Peyer's patch (tissue), 4 donors: ENCODE data around the gene NFIB. TPM values are rescaled to one million over a fixed set of nuclear protein-coding genes. Genes with fewer than 3 reads are reported as not detected.

Experiments used
- DNase-seq, 3 donors: peaks; one replicate each; pipeline ENCODE4 v3.0.0-alpha.2; 2017 to 2019
- H3K27ac ChIP-seq, 4 donors: fragments of 200-600 bp; sonication (generic); one replicate each; pipeline ENCODE4 v1.5.1; 2016 to 2019
- H3K27me3 ChIP-seq, 2 donors: fragments of 200-600 bp; sonication (generic); one replicate each; pipeline ENCODE4 v1.5.1; 2019
- H3K36me3 ChIP-seq, 3 donors: fragments of 200-600 bp; sonication (generic); one replicate each; pipeline ENCODE4 v1.5.1; 2016 to 2019
- H3K4me1 ChIP-seq, 4 donors: fragments of 200-600 bp; sonication (generic); one replicate each; pipeline ENCODE4 v1.5.1; 2016 to 2019
- H3K4me3 ChIP-seq, 4 donors: fragments of 200-600 bp; sonication (generic); 1 replicate in 3 of 4; 2 replicates in 1 of 4; pipeline ENCODE4 v1.5.1; 2016 to 2019; ENCODE audit warnings: mild to moderate bottlenecking in 1 of 4
- H3K9me3 ChIP-seq, 4 donors: fragments of 200-600 bp; sonication (generic); one replicate each; pipeline ENCODE4 v1.5.1; 2016 to 2019; ENCODE audit warnings: mild to moderate bottlenecking in 1 of 4
- POLR2A ChIP-seq, 2 donors: fragments of 450-650 bp; IDR thresholded peaks; one replicate each; pipeline ENCODE4 v1.5.1; 2017; ENCODE audit warnings: antibody characterized with exemption in 2 of 2, mild to moderate bottlenecking in 2 of 2, moderate library complexity in 2 of 2
- total RNA-seq, 4 donors: library from RNA; depleted of rRNA; stranded (reverse); fragments of >200 nt; gene quantifications; one replicate each; pipeline ENCODE4 v1.1.0, GENCODE V29; 2016
- TF ChIP-seq, protein P1 (sequence below), 6 experiments: fragments of 450-650 bp in 4 of 6; fragments of 200-600 bp in 2 of 6; sonication (generic) in 1 of 6; IDR thresholded peaks; one replicate each; pipeline ENCODE4 v1.5.1; 2017 to 2019; ENCODE audit warnings: antibody characterized with exemption in 6 of 6, mild to moderate bottlenecking in 3 of 6, moderate library complexity in 1 of 6

NFIB gene
- total RNA-seq, 4 donors from 2014 or later, result 89.7 to 229 (median 159) TPM

GRCh38 chr9:14313378-14313940 lies 482 bp downstream of the NFIB start:
- TF ChIP-seq, protein P1, sequence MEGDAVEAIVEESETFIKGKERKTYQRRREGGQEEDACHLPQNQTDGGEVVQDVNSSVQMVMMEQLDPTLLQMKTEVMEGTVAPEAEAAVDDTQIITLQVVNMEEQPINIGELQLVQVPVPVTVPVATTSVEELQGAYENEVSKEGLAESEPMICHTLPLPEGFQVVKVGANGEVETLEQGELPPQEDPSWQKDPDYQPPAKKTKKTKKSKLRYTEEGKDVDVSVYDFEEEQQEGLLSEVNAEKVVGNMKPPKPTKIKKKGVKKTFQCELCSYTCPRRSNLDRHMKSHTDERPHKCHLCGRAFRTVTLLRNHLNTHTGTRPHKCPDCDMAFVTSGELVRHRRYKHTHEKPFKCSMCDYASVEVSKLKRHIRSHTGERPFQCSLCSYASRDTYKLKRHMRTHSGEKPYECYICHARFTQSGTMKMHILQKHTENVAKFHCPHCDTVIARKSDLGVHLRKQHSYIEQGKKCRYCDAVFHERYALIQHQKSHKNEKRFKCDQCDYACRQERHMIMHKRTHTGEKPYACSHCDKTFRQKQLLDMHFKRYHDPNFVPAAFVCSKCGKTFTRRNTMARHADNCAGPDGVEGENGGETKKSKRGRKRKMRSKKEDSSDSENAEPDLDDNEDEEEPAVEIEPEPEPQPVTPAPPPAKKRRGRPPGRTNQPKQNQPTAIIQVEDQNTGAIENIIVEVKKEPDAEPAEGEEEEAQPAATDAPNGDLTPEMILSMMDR (IDR thresholded peaks at IDR 0.05), result no peak
- TF ChIP-seq POLR2A (IDR thresholded peaks at IDR 0.05), result no peak
- peak overlapping the region; percentile 43 to 90 (median 70) for H3K4me3 ChIP-seq
- peak in 1 of 3 donors; percentile 64 for DNase-seq
- H3K9me3 ChIP-seq, result no peaks in the 10 kb centered on the region
- peaks cover 0 to 6% (median 0%) of the 10 kb centered on the region in 4 donors for H3K4me1 ChIP-seq
- H3K27ac ChIP-seq, result peak overlapping the region; percentile 65 to 98 (median 90)
- H3K36me3 ChIP-seq, result no peaks in the 10 kb centered on the region
- H3K27me3 ChIP-seq, result no peaks in the 10 kb centered on the region

GRCh38 chr9:14312719-14313377 lies 1.1 kb downstream of the NFIB start:
- Histone ChIP-seq H3K4me3 (peak overlapping the region; percentile 43 to 90 (median 70)), H3K27ac (peak overlapping the region; percentile 65 to 98 (median 90)), H3K36me3 (no peaks in the 10 kb centered on the region), H3K9me3 (no peaks in the 10 kb centered on the region), H3K27me3 (no peaks in the 10 kb centered on the region), H3K4me1 (peaks cover 0 to 6% (median 1%) of the 10 kb centered on the region in 4 donors)
- DNase-seq, result peak in 1 of 3 donors; percentile 66
- TF ChIP-seq, protein P1 (IDR thresholded peaks at IDR 0.05), result no peak
- TF ChIP-seq POLR2A (IDR thresholded peaks at IDR 0.05), result no peak

DNA sequence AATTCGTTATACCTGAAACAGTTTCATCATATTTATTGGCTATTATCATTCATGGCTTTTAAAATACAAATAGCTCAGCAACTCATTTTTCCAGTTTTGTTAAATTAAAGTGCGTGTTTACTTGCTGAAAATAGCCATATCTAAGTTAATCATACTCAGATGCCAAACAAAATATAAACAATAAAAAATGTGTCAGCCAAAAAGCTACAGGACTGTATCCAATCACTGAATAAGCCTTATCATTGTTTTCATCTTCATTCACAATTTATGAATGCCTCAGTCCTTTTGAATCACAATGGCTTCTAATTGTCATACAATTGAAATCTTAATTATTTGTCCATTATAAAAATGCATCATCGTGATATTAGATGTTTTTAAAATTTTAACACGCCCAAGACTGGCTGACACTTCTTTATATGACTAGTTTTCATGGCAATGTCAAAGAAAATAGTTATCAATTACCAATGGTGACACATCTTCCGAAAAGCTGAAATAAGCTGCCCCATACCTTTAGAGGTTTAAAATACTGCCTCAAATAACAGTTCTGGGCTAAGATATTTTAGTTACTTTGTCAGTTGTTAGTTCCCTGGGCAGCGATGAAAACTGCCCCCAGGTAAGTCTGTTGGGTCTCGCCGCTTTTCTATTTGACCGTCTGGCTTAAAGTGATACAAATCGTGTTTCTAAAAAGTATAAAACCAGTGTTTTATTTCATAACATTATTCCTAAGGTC lies 1.8 kb downstream of the NFIB start:
- no peak for TF ChIP-seq POLR2A (IDR thresholded peaks at IDR 0.05)
- TF ChIP-seq, protein P1 (IDR thresholded peaks at IDR 0.05), result no peak
- H3K4me1 ChIP-seq, result peaks cover 0 to 6% (median 2%) of the 10 kb centered on the region in 4 donors
- peak overlapping the region in 3 of 4 donors; percentile 85 to 98 (median 94) for H3K27ac ChIP-seq
- peak overlapping the region; percentile 43 to 90 (median 70) for H3K4me3 ChIP-seq
- H3K9me3 ChIP-seq, result no peaks in the 10 kb centered on the region
- DNase-seq, result no peak
- H3K36me3 ChIP-seq, result peaks cover 0 to 1% (median 0%) of the 10 kb centered on the region in 3 donors
- no peaks in the 10 kb centered on the region for H3K27me3 ChIP-seq

DNA sequence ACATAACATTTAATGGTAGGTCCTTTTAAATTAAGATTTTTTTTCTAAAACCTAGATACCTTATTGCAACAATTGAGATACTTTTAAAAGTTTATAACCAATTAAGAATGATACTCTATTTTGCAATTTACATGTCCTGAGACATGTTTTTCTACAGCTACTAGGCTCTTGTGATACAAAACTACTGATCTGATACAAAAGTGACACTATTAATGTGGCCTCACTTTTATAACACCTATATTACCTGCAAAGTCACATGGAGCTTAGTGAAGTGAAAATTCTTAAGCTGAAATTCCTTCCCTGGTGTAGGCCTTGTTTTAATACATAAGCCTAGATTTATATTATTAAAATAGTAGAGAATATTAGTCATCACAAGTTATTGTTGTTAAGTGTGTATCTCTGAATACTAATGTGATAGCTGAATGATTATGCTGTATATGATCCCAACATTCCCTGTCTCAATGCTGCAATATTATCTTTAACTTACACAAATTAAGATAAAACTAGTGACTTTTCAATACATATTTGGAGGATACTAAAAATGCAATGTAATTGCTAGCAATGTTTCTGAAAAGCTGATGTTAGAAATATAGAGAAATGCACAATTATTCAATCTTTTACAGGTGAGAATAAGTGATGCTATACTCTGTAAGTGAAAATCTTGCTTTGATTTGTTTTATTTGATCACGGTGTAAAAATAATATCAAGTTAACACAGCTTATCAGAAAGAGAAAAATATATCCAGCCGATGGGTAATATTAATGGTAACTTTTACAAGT lies 2.6 kb downstream of the NFIB start:
- H3K4me1 ChIP-seq, result peaks cover 0 to 6% (median 2%) of the 10 kb centered on the region in 4 donors
- peaks cover 0 to 7% (median 0%) of the 10 kb centered on the region in 3 donors for H3K36me3 ChIP-seq
- H3K27ac ChIP-seq, result peak overlapping the region in 1 of 4 donors; percentile 98
- H3K4me3 ChIP-seq, result peak overlapping the region in 3 of 4 donors; percentile 53 to 90 (median 87)
- DNase-seq, result no peak
- TF ChIP-seq, protein P1 (IDR thresholded peaks at IDR 0.05), result no peak
- TF ChIP-seq POLR2A (IDR thresholded peaks at IDR 0.05), result no peak
- no peaks in the 10 kb centered on the region for H3K27me3 ChIP-seq
- no peaks in the 10 kb centered on the region for H3K9me3 ChIP-seq

GRCh38 chr9:14310311-14310710 lies 3.6 kb downstream of the NFIB start:
- Histone ChIP-seq H3K9me3 (no peaks in the 10 kb centered on the region), H3K4me3 (peak overlapping the region in 2 of 4 donors; percentile 87 to 90), H3K36me3 (peaks cover 0 to 7% (median 0%) of the 10 kb centered on the region in 3 donors), H3K4me1 (peaks cover 0 to 6% (median 2%) of the 10 kb centered on the region in 4 donors), H3K27ac (peak overlapping the region in 3 of 4 donors; percentile 4 to 65 (median 14)), H3K27me3 (no peaks in the 10 kb centered on the region)
- no peak for TF ChIP-seq POLR2A (IDR thresholded peaks at IDR 0.05)
- TF ChIP-seq, protein P1 (IDR thresholded peaks at IDR 0.05), result no peak
- no peak for DNase-seq
